SU-DHL-6 (cell line): ENCODE measurements around the gene ARL11.

Source experiments
- EZH2phosphoT487 ChIP-seq: fragments of 200-600 bp; sonication (generic), shearing (Covaris generic); conservative IDR thresholded peaks from 2 replicates; pipeline ENCODE4 v1.6.1; 2018; ENCODE audit warnings: mild to moderate bottlenecking, antibody characterized with exemption, low read length, moderate library complexity, mixed read lengths
- TF ChIP-seq, protein P1 (sequence below): fragments of 200-600 bp; sonication (generic); IDR thresholded peaks from one replicate; pipeline ENCODE4 v1.5.1; 2017; ENCODE audit warnings: antibody characterized with exemption, mild to moderate bottlenecking, low read length, moderate library complexity; ENCODE audit not compliant: insufficient read depth, poor library complexity, severe bottlenecking

DNA sequence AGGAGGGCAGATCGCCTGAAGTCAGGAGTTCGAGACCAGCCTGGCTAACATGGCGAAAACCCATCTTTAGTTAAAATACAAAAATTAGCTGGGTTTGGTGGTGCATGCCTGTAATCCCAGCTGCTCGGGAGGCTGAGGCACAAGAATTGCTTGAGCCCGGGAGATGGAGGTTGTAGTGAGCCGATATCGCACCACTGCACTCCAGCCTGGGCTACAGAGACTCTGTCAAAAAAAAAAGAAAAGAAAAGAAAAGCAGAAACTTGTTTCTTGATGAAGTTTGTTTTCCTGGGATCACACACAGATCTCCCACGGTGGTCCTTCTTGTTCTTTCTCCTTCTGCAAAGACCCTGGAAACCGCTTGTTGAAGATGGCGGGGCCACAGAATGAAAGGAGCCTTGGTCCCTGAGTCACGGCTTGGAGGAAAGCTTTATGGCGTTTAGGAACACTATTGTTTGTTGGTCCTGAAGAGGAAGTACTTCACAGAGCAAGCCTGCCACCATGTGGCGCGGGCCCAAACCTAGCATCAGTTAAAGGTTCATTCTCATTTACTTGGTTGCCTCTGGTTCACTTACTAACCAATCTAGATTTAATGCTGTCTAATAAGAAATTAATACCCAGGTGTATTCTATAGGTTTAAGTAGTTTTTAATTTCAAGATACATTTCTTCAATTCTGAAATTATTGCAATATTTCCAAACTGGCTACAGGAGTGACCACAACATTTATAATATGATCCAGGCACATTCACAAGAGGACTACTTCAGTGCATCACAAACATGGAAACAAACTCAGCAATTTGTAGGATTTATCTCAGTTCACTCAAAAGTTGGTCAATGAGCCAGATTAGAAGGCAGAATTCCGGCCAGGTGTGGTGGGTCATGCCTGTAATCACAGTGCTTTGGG is 21.3 kb upstream of the ARL11 start:
- TF ChIP-seq, protein P1, sequence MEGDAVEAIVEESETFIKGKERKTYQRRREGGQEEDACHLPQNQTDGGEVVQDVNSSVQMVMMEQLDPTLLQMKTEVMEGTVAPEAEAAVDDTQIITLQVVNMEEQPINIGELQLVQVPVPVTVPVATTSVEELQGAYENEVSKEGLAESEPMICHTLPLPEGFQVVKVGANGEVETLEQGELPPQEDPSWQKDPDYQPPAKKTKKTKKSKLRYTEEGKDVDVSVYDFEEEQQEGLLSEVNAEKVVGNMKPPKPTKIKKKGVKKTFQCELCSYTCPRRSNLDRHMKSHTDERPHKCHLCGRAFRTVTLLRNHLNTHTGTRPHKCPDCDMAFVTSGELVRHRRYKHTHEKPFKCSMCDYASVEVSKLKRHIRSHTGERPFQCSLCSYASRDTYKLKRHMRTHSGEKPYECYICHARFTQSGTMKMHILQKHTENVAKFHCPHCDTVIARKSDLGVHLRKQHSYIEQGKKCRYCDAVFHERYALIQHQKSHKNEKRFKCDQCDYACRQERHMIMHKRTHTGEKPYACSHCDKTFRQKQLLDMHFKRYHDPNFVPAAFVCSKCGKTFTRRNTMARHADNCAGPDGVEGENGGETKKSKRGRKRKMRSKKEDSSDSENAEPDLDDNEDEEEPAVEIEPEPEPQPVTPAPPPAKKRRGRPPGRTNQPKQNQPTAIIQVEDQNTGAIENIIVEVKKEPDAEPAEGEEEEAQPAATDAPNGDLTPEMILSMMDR = peak; percentile 85
- TF ChIP-seq EZH2phosphoT487 = no peak
